ENCODE measurements around the gene ZNF302.
A peak's percentile ranks its signal among the peaks of the same experiment; 100 is the strongest.

The ZNF302 gene

GRCh38 chr19:34731964-34732363 is 54.5 kb downstream of the ZNF302 start:
- DNase-seq (ENCODE audit: low read depth in 2 of 2), result no peak

GRCh38 chr19:34732612-34733211 is 55.2 kb downstream of the ZNF302 start:
- no peak for DNase-seq (ENCODE audit: low read depth in 2 of 2)

DNA sequence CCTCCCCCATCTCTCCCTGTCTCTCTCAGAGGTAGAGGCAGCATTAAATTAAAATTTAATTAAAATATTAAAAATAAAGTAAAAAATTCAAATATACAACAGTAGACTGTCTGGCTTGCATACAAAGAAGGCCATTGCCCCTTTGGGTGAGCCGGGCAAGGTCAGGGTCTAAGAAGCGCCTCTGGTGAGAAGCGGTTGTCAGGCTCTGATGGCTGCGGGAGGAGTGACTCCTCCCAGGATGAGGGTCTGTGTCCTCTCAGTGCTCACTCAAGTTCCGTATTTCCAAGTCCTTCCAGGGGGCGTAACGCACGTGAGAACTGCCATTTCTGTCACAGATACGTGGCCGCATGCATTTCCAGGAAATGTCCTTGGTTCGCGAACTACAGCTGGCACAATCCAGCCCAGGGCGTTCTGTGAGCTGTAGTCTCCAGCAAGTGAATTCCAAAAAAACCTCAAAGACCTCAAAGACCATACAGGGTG is 55.8 kb downstream of the ZNF302 start:
- DNase-seq (ENCODE audit: low read depth in 2 of 2), result no peak

GRCh38 chr19:34733746-34734536 is 56.5 kb downstream of the ZNF302 start, which contains the start of gene ZNF181:
ZNF181 (plus strand) TSS chr19:34734243; CDS start chr19:34735038, 795 bp downstream.
- peak; percentile 65 to 73 for DNase-seq (ENCODE audit: low read depth in 2 of 2)

- peak in 1 of 2 donors; percentile 36 for DNase-seq (ENCODE audit: low read depth in 2 of 2)
These were observed 57.1 kb downstream of the ZNF302 start for GRCh38 chr19:34734537-34735103.

Measured in activated CD4-positive, alpha-beta T cell treated with anti-CD3 and anti-CD28 coated beads for 24 hours (primary cell).